Panc1 (cell line): ENCODE results near the gene SHC3.

Source experiments
- POLR2AphosphoS5 ChIP-seq: IDR thresholded peaks from 2 replicates; pipeline ENCODE4 v1.6.1; 2012; ENCODE audit warnings: mild to moderate bottlenecking, low read depth, low read length, moderate library complexity
- TF ChIP-seq, protein P1 (sequence below): fragments of 450-650 bp; IDR thresholded peaks from 2 replicates; pipeline ENCODE4 v1.5.1; 2017; ENCODE audit warnings: mild to moderate bottlenecking

DNA sequence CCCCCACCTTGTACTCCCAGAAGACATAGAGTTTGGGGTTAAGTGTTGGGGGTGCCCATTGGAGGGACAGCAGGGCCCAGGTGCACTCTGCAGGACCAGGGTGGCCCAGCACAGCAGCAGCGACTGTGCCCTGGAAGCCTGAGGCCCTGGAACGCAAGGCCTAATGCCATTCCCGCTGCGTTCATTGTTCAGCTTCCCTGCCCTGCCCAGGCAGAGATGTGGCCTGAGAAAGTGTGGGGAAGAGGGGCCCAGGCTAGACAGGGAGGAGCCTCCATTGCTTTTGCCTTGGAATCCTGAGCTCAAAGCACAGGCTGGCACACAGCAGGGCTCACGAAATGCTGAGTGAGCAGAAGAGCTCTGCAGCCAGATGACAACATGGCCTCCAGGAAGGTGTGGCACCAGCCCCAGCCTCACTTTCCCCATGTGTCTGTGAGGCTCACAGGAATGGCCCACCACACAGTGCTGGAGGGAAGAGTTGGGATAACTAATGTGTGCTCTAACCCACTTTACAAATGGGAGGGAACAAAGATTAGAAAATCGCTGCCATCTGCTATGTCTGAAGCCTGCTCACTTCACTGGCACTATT, 168.0 kb downstream of the SHC3 start:
- TF ChIP-seq, protein P1, sequence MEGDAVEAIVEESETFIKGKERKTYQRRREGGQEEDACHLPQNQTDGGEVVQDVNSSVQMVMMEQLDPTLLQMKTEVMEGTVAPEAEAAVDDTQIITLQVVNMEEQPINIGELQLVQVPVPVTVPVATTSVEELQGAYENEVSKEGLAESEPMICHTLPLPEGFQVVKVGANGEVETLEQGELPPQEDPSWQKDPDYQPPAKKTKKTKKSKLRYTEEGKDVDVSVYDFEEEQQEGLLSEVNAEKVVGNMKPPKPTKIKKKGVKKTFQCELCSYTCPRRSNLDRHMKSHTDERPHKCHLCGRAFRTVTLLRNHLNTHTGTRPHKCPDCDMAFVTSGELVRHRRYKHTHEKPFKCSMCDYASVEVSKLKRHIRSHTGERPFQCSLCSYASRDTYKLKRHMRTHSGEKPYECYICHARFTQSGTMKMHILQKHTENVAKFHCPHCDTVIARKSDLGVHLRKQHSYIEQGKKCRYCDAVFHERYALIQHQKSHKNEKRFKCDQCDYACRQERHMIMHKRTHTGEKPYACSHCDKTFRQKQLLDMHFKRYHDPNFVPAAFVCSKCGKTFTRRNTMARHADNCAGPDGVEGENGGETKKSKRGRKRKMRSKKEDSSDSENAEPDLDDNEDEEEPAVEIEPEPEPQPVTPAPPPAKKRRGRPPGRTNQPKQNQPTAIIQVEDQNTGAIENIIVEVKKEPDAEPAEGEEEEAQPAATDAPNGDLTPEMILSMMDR: no peak
- no peak for TF ChIP-seq POLR2AphosphoS5
